NCI-H2107 treated with DMSO at 0.1 percent for 48 hours (cell line): ENCODE data around the gene NANOS2.

Experiments used
- DNase-seq: peaks from one replicate; lab custom pipeline; 2025; ENCODE audit not compliant: unreplicated experiment; lab: John Stamatoyannopoulos, UW

NANOS2 gene

DNA sequence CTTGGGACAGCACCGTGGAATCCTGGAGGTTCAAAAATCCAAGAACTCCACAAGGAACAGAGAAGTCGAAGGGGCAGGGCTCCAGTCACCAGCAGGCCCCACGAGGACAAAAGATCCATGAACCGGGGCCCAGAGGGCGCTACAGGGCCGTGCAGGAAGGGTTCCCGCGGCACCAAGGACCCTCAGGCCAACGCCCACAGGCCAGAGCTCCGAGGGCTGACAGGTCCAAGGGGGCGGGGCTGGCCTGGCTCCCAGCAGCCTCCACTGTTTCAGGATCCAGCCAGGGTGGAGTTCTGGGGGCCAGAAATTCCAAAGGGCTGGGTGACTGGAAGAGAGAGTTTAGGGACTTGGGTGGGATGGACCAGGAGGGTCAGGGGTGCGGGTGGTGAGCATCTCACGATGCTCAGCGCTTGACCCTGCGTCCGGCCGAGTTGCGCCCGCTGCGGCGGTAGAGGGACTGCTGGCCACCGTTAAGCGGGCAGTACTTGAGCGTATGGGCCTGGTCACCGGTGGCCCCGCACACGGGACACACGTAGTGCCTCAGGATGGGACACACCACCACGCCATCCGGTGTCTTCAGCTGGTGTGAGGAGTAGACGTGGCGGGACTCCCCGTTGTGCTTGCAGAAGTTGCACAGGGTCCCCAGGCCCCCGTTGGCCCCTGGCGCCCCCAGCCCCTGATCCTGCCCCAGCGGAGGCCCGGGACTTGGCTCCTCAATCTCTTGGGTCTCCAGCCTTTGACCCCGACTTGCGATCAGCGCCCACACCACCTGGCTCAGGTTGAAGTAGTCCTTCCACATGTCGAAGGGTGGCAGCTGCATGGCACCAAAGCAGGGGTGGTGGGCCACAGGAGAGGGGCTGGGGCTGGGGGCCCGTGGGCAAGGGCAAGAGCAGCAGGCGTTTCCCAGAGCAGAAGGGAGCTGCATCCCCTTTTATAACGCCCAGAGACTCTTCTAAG lies at the start of gene NANOS2:
TSS of gene NANOS2 (minus strand) at position 905 of the 957 bp plus-strand sequence. CDS start at position 820, 85 bp downstream.
- no peak for DNase-seq

DNA sequence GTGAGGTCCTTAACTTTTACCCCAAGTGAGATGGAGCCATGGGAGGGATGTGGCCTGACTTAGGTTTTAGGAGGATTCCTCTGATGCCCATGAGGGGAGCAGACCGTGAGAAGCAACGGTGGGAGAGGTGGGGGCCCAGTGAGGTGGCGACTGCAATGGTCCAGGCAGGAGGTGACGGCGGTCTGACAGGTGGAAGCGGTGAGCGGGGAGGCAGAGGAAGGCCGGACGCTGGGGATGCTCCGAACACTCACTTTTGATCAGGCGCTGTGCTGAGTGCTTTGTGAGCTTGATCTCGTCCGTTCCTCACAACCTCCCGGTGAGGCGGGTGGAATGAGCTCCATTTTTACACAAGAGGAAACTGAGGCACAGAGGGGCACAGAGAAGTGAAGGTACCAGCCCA lies 47.4 kb upstream of the NANOS2 start:
- no peak for DNase-seq

DNA sequence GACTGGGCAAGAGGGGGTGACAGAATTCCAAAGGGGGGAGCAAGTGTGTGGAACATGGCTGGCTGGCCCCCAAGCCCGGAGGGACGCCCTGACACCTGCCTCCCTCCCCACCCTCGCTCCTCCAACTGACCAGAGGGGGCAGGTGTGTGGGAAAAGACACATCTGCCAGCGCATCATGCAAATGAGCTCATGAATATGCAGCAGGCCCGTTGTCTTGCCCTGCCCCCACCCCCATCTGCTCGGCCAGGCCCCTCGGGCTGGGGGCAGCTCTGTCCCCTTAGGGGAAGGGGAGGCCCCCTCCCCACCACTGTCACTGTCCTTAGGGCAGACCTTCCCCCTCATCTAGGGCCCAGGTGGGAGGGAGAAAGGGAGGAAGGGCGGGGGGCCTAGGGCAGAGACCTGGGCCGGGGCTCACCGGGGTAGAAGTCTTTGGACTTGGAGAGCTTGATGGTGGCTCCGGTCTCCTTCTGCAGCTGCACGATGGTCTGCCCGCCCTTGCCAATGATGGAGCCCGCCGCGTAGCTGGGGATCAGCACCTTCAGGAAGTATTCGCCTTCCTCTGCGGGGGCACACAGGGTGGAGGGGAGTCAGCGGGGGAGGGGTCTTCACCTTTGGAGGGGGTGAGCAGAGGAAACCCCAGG lies 46.1 kb upstream of the NANOS2 start:
- no peak for DNase-seq

DNA sequence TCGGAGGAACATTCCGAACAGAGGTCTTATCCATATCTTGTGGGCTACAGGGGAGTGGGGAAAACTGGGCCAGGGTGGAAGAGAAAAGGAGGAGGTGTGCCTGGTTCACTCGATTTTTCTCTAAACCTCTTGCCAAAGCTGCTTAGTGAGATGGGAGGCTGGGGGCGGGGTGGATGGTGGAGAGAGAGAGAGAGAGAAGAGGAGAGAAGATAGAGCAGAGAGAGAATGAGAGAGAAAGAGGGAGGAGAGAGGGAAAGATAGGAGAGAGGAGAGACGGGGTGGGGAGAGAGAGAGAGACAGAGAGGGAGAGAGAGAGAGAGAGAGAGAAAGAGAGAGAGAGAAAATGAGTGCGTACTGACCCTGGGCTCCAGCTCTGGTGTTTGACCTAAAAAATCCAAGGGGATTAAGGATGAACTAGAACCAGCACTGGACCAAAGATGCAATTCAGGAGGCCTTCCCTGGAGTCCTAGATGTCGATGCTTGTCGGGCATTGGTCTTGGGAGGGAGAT lies 45.0 kb upstream of the NANOS2 start:
- DNase-seq, result no peak

DNA sequence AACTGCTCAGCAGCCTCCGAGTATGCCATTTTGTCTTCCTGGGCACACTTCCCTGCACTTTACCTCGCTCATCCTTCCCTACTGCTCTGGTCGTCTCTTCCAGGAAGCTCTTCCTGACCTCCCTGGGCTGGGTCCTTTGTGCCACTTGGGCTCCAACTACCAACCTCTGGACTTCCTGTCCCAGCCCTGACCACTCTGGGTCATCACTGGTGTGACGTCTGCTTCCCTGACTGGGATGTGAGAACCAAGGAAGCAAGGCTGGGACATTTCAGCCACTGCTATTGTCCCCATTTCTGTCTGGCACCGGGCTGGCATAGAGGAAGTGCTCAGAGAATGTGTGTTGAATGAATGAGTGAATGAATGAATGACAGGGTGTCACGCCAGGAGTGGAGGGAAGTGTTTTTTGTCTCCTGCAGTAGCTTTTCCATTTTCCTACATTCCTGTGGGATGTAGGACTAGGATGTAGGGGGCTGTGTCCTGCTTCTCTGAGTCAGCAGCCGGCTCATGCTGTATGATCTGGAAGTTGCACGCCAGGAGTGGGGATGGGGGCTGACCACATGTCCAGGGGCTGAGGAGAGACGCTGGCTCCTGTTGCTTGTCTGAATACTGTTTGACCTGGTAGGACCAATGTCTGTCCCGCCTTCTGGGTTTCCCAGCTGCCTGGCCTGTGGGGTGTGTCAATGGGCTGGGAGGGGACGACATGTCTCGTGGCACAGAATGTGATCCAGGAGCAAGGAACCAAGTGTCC lies 44.4 kb upstream of the NANOS2 start:
- no peak for DNase-seq

DNA sequence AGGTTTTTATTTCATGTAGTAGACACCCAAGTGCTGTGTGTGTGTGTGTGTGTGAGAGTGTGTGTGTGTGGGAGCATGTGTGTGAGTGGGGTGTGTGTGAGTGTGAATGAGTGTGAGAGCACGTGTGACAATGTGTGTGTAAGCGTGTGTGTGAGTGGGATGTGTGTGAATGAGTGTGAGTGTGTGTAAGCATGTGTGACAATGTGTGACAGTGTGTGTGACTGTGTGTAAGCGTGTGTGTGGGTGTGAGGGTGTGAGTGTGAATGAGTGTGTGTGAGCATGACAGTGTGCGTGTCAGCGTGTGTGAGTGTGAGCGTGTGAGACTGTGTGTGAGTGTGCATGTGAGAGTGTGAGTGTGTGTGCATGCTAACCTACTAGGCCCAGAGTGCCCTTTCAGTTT lies 43.7 kb upstream of the NANOS2 start:
- DNase-seq, result no peak

DNA sequence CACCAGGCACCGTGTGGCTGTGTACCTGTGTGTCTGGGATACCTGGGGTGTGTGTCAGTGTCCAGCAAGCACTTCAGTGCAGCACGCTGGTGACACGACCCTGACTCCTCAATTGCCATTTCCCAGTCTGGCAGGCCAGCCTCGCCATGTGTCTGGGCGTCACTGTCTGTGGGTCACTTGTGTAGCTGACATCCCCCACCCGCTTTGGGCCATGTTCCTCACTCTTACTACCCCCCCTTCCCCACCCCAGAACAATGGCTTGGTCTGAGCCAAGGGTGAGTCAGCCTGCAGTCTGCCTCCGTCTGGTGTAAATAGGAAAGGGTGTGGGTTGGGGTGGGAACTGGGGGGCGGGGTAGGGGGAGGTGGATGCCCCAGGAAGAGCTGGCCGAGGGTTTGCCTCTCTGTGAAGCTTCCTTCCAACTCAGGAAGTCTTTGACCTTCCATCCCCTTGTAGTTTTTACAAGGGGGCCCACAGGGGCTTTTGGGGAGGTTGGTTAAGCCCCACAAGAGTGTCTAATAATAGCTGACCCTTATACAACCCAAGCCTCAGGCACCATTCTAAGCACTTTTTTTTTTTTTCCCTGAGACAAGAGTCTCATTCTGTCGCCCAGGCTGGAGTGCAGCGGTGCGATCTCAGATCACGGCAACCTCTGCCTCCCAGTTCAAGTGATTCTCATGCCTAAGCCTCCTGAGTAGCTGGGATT lies 41.5 kb upstream of the NANOS2 start:
- no peak for DNase-seq

DNA sequence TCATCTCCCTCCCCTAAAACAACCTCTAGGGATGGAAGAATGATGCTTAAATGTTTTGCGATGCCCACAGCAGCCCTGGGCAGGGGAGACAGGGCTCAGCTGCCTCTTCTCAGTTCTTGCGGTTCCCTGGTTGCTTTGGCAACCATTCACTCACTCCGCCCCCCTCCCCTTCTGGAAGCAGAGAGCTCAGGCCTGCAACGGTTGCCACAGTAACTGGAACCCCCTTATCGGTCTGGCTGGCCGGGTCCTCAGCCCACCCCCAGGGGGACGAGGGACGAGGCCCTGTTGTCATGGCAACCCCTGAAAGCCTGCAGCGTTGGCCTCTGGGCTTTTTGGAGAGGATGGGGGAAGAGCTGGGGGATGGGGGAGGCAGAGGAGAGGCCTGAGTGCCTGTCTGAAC lies 39.6 kb upstream of the NANOS2 start:
- peak; percentile 16 for DNase-seq

DNA sequence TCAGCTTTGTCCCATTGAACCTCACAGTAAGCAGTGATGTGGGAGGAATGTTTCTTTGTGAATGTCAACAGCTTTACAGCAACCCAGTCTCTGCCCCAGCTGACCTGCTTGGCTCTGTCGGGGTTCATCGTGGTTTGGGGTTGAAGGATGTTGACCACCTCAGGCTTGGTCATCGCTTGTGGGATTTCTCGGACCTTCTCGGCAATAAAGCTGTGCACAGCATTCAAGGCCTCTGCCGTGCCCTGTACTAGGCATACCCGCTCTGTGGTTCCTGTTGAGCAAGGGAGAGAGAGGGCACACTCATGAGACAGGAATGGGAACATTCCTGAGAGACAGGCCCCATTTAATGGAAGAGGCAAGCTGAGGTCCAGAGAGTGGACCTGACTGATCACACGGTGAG lies 39.1 kb upstream of the NANOS2 start:
- no peak for DNase-seq

DNA sequence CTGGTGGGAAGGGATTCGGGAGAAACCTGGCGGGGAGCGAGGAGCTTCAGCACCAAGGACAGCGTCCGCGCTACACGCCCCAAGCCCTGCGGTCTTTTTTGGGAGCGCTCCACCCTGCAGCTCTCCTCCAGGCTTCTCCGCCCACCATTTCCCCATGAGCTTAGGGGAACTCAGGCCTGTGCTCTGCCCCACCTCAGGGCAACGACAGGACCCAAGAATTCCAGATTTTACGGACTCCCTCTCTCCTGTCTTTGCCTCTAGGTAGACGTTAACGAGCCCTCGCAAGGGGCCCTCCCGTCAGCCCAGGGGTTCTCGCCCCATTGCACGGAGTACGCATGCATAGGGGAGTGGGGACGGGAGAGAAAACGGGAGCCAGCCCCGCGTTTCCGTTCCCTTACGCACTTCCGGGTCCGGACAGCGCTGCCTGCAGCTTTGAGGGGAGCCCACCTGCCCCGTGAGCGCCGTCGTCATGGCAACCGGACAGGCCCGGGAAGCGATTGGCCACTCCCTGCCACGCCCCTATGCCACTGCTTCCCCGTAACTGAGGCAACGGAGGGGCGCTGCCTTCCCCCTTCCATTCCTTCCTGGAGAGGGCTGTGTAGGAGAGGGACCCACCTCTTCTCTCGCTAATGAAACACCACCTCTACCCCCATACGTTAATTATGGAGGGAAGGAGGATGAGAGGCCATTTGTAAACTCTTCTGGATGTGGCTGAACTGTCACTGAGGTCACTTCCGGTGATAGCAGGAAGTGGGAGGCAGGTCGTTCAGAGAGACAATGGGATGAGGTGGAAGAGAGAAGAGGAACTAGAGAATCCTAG lies 38.3 kb upstream of the NANOS2 start:
- DNase-seq, result no peak

DNA sequence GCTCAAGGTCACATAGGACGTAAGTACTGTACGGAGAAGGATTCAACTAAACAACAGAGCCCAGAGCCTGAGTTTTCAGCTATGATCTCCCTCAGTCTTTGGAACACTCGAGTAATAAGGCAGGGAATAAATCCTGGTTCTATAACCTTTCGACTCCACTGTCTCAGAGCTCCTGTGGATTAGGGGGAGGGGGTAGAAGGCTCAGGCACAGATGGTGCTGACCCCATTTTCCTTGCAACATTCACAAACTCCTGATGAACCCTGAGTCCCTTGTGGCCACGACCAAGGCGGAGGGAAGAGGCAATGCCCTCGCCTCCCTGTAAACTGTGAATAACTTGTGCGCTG lies 37.7 kb upstream of the NANOS2 start:
- no peak for DNase-seq

DNA sequence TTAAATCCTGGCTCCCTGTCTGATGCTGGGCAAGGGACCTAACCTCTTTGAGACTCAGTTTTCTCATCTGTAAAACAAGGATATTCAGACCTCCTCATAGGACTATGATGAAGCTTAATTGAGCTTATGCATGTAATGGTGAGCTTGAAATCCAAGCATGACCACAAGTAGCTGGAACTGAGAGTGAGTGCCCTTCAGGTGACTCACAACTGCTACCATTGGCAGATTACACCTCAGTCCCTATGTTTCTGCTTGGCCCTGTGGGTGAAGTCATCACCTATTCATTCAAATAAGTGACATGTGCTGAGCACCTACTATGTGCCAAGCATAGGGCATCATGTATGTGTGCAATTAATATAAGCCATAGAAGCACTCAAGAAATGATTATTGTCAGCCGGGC lies 33.3 kb upstream of the NANOS2 start:
- DNase-seq, result no peak

DNA sequence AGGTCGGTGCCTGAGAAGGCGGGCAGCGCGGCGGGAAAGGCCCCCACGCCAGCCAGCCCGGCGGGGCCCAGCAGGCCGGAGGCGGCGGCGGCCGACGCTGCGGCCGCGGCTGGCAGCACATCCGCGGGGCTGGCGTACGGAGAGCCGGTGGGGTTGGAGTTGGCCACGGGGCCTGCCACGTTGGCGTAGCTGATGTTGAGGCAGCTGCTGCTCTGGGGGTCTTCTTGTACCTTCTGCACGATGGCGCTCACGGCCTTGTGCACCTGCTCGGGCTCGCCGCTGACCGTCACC lies 25.9 kb upstream of the NANOS2 start:
- no peak for DNase-seq

DNA sequence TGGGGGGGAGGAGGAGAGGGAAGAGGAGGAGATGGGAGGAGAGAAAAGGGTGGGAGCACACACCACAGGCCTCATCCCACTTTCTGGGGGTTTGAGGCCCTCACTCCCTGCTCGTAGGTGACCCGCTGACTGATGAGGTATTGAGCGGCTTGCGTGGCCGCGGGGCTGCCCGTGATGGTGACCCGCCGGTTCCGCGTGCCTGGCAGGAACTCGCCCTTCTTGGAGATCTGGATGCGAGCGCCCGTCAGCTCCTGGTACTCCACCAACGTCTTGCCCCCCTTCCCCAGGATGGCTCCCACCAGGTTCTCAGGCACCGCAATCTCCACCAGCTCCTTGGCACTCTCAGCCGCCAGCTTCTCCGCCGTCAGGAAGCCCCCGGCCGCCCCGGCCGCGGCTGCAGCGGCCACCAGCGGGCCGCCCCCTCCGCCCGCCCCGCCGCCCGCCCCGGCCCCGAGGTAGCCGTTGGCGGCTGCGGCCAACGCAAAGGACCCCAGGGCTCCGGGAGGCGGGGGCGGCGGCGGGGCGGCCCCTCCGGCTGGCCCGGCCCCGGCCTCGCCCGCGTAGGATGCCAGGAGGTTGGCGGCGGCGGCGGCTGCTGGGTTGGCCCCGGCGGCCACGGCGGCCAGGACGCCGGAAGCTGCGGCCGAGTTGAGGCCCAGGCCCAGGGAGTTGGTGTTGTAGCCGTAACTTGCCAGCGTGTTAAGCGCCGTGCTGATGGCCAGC lies 25.4 kb upstream of the NANOS2 start:
- DNase-seq, result no peak

DNA sequence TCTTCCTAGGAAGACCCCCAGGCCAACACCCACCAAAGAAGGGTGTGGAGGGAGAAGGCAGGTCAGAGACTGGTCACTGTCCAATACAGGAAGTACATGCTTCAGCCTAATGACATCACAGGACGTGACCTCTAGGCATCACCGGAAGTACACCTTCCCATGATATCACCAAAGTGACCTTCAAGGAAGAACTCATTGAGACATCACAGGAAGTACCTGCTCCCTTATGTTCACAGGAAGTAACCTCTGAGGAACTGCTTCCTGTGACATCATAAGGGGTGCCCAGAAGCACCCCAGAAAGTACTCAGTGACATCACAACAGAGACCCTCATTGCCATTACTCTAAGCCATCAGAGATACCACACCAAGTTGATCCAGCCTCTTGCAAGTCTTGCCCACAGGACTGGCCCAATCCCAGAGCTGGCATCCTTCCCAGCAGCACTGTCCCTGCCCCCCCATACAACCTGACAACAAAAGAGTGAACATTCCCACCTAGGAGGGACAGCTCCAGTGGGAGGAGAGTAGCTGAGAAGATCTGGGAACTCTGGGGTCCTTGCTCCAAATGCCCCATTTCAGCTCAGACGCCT lies 24.2 kb upstream of the NANOS2 start:
- no peak for DNase-seq

DNA sequence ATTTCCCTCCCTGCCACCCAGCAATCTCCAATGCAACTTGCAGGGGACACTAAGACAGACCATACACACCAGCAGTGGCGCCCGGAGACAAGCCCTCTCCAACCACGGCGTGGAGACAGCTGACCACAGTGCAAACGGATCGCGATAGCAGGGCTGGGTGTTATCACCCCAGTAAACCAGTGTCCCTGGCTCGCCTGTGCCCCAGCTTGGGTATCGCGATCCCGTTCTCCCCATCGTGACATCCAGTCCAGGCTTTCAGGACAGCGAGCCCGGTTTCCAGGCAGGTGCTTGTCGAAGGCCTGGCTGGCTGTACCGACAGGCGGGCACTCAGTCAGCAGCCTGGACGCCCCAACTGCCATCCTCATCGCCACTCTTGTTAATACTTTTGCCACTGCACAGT lies 20.7 kb upstream of the NANOS2 start:
- no peak for DNase-seq

DNA sequence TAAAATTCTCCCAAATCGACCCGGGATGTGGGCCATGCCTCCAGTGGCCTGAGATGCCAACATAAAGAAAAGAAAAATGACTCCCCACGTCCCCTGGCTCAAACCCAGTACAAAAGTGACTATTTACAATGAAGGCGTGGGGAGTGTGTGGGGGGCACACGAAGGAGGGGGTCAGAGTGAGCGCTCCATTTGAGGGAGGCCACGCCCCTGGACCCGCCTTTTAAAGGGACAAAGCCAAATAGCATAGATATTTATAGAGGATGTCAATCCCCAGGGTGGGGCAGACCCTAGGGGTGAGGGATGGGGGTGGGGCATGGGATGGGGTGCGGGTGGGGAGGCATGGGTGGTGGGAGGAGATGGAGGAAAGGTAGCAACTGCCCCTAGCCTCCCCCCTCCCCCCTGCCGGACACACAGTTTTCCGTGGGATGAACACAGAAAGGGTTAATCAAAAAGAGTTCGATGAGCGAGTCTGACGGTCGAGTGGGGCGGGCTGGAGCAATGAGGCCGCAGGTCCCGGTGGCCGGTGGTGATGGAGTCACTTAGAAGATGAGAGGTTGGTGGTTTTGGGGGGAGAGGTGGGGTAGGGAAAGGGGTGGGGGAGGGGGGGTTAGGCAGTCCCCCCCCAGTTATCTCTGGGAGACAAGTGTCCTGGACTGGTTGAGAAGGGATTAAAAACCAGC lies 20.1 kb upstream of the NANOS2 start:
- DNase-seq, result no peak

DNA sequence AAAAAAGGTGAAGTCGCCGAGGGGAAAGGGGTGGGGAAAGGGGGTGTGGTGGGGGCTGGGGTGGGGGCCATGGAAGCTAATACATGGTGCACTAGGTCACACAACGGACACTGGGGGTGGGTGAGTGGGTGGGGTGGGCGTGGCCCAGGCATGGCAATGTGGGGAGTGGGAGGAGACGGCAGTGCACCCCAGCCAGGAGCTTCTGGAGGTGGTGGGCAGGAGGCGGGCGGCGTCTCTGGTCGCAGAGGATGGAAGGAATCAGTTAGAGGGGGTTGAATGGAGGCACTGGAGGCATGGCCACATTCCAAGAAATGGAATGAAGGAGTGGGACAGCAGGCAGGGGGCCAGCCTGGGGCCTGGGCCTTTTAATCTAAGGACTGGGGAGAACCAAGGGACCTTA lies 19.2 kb upstream of the NANOS2 start:
- DNase-seq, result no peak

DNA sequence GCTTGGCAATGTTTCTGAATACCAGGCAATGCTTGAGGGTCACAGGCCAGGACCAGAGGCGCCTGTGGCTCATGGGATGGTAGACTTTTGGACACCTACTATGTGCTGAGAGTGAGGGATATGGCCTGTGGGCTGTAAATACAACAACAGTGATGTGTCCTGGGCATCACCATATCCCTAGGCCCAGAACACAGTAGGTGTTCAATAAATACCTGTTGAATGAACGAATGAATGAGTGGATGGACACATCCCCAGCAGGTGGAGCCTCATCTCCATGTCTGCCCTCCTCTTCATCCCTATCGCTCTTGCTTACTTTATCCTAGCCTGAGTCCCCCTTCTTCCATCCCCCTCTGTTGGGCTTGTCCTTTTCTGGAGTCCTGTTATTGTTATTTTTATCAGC lies 16.5 kb upstream of the NANOS2 start:
- no peak for DNase-seq
